C4-2B (cell line): ENCODE measurements around the gene UBE2L3.

ENCODE experiments used
- ZFX ChIP-seq: fragments of 450-650 bp; IDR thresholded peaks from 2 replicates; pipeline ENCODE4 v1.6.1; 2017
- TF ChIP-seq, protein P1 (sequence below): fragments of 450-650 bp; conservative IDR thresholded peaks from 2 replicates; pipeline ENCODE4 v1.5.1; 2017; ENCODE audit warnings: mild to moderate bottlenecking

DNA sequence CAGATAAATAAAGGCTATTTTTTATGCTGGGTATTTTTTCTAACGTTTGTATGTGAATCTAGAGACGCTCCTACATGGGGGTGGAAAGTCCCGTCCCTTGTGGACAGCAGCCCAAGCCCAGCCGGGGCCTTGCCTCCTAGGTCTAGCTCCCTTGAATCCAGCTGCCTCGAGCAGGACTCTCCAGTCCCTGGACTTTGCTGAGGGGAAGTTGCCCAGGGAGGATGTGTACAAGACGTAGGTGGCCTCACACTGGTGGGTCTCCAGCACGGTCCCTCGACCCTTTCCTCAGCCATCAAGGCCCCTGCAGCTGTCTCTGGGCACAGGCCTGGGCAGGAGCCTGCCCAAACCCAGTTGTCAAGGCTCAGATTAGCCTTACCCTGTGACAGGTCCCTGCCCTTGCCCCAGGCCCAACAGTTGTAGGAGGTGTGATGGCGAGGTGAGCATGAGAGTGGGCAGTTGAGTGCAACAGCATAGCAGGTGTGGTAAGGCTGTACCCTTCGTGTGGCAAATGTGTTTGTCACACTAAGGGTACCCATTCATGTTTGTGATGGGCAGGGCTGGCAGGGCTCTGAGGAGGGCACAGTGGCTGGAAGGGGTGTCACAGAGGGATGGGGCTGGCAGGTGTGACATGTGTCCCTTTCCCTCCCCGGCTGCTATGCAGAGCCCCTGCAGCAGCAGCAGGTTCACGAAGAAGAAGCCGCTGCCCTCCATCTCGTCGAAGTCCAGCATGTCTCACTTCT lies 68.4 kb downstream of the UBE2L3 start:
- TF ChIP-seq, protein P1, sequence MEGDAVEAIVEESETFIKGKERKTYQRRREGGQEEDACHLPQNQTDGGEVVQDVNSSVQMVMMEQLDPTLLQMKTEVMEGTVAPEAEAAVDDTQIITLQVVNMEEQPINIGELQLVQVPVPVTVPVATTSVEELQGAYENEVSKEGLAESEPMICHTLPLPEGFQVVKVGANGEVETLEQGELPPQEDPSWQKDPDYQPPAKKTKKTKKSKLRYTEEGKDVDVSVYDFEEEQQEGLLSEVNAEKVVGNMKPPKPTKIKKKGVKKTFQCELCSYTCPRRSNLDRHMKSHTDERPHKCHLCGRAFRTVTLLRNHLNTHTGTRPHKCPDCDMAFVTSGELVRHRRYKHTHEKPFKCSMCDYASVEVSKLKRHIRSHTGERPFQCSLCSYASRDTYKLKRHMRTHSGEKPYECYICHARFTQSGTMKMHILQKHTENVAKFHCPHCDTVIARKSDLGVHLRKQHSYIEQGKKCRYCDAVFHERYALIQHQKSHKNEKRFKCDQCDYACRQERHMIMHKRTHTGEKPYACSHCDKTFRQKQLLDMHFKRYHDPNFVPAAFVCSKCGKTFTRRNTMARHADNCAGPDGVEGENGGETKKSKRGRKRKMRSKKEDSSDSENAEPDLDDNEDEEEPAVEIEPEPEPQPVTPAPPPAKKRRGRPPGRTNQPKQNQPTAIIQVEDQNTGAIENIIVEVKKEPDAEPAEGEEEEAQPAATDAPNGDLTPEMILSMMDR, result no peak
- TF ChIP-seq ZFX, result no peak
